ENCODE measurements around the gene GAPT. TPM values are rescaled to one million over a fixed set of nuclear protein-coding genes. Genes with fewer than 3 reads are reported as not detected.

The GAPT gene
- polyA plus RNA-seq, 1 of the 3 experiments (the other 2 are of a cell fraction): not detected

DNA sequence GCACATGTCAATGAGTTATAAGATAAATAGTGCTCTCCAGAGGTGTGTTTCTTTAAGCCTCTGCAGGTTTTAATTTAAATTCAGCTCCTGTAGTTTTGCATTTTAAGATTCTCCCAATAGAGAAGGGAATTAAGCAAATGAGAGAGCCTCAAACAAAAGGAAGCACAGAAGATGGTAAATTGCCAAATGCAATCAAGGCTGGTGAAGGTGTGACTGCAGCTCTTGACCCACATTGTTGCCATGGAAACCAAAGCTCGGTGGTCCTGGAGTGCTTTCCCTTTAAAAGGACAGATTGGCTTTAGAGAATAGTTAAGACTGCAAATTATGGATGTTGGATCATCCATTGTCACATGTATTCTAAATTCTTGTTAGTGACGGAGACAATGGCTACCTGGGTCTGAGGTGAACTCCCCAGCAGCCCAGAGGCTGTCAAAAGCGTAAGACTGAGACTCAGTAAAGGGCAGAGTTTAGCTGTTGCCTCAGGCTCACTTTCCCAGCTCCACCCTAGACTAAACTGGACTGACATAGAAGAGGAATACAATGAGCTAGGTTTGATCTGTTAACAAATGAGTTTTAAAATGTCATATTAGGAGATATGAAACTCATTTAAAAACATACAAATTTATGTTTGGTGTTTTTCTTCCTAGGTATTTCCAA, 12.3 kb downstream of the GAPT start:
- WGBS (ENCODE audit: low lambda C conversion rate): 29% methylated on average over 3 of the region's 3 CpGs
- CTCF ChIA-PET: interaction anchor here (1.1 to 4.5 kb wide), 4 partner anchors 10 to 368 kb away, joined by 4 to 36 read pairs (median 4); no protein-coding TSS in a partner anchor
- Histone ChIP-seq H3K4me1 (ENCODE audit: control insufficient read depth in 1 of 2, insufficient read depth in 2 of 2, low read depth in 1 of 2, low read length in 1 of 2) (no peaks in the 10 kb centered on the region), H3K4me3 (ENCODE audit: low read depth in 2 of 2, low read length in 1 of 2) (no peak overlapping the region), H3K4me2 (no peak overlapping the region), H3K9me3 (no peaks in the 10 kb centered on the region), H3K27me3 (ENCODE audit: insufficient read depth) (no peaks in the 10 kb centered on the region; the same call in 1 of the 2 replicates), H4K20me1 (ENCODE audit: insufficient read depth) (no peaks in the 10 kb centered on the region), H3K27ac (ENCODE audit: low read depth in 2 of 2, low read length in 1 of 2) (no peak overlapping the region), H3K36me3 (replicated peaks in 1 of 2; ENCODE audit: control insufficient read depth in 1 of 2, insufficient read depth in 2 of 2, low read length in 1 of 2) (no peaks in the 10 kb centered on the region), H3K9ac (no peak overlapping the region), H3K79me2 (ENCODE audit: insufficient read depth) (no peaks in the 10 kb centered on the region), H2AFZ (ENCODE audit: low read depth) (no peak overlapping the region), H3K9me2 (no peaks in the 10 kb centered on the region), H3F3A (replicated peaks; ENCODE audit: insufficient read depth) (no peaks in the 10 kb centered on the region)
- TF ChIP-seq, protein P1, sequence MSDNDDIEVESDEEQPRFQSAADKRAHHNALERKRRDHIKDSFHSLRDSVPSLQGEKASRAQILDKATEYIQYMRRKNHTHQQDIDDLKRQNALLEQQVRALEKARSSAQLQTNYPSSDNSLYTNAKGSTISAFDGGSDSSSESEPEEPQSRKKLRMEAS (IDR thresholded peaks at IDR 0.05; ENCODE audit: low read depth): no peak
- TF ChIP-seq, protein P2, sequence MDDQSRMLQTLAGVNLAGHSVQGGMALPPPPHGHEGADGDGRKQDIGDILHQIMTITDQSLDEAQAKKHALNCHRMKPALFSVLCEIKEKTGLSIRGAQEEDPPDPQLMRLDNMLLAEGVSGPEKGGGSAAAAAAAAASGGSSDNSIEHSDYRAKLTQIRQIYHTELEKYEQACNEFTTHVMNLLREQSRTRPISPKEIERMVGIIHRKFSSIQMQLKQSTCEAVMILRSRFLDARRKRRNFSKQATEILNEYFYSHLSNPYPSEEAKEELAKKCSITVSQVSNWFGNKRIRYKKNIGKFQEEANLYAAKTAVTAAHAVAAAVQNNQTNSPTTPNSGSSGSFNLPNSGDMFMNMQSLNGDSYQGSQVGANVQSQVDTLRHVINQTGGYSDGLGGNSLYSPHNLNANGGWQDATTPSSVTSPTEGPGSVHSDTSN (IDR thresholded peaks at IDR 0.05): no peak
- TF ChIP-seq SMC3 (IDR thresholded peaks at IDR 0.05; ENCODE audit: low read depth, low read length) (no peak), ELF1 (IDR thresholded peaks at IDR 0.05) (no peak), GABPA (IDR thresholded peaks at IDR 0.05; ENCODE audit: low read depth) (no peak), YY1 (IDR thresholded peaks at IDR 0.05; ENCODE audit: low read depth) (no peak), CHD2 (IDR thresholded peaks at IDR 0.05; ENCODE audit: low read length, partially characterized antibody) (no peak), TAF1 (IDR thresholded peaks at IDR 0.05; ENCODE audit: borderline replicate concordance, low read depth, low read length) (no peak), ZBTB33 (IDR thresholded peaks at IDR 0.05; ENCODE audit: borderline replicate concordance, low read depth) (no peak)
- TF ChIP-seq, protein P3, sequence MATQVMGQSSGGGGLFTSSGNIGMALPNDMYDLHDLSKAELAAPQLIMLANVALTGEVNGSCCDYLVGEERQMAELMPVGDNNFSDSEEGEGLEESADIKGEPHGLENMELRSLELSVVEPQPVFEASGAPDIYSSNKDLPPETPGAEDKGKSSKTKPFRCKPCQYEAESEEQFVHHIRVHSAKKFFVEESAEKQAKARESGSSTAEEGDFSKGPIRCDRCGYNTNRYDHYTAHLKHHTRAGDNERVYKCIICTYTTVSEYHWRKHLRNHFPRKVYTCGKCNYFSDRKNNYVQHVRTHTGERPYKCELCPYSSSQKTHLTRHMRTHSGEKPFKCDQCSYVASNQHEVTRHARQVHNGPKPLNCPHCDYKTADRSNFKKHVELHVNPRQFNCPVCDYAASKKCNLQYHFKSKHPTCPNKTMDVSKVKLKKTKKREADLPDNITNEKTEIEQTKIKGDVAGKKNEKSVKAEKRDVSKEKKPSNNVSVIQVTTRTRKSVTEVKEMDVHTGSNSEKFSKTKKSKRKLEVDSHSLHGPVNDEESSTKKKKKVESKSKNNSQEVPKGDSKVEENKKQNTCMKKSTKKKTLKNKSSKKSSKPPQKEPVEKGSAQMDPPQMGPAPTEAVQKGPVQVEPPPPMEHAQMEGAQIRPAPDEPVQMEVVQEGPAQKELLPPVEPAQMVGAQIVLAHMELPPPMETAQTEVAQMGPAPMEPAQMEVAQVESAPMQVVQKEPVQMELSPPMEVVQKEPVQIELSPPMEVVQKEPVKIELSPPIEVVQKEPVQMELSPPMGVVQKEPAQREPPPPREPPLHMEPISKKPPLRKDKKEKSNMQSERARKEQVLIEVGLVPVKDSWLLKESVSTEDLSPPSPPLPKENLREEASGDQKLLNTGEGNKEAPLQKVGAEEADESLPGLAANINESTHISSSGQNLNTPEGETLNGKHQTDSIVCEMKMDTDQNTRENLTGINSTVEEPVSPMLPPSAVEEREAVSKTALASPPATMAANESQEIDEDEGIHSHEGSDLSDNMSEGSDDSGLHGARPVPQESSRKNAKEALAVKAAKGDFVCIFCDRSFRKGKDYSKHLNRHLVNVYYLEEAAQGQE (IDR thresholded peaks at IDR 0.05; ENCODE audit: low read depth, low read length): no peak
- POLR2A ChIA-PET: interaction anchor here (0.6 kb wide), 1 partner anchor 79 kb away, joined by 3 read pairs; the partner anchor contains the start of gene RAB3C
- DNase-seq: no peak

Measured in SK-N-SH (cell line).